GM19239 (cell line): Measurements from ENCODE around the gene TMEM131.
A peak's percentile ranks its signal among the peaks of the same experiment; 100 is the strongest.
"Not testable (repeated sequence)": the region's sequence is repeated elsewhere in the genome, so short reads cannot be mapped to it uniquely, and the experiment has no call there.

Source experiments
- DNase-seq: peaks from one replicate; pipeline ENCODE4 v3.0.0; 2011; ENCODE audit warnings: low spot score; ENCODE audit not compliant: insufficient read length
- FAIRE-seq: peaks from 2 replicates; lab custom pipeline; 2011; peaks lifted over from hg19 to GRCh38; lab: Jason Lieb, UNC

The TMEM131 gene

GRCh38 chr2:97871096-97871780 is 124.5 kb downstream of the TMEM131 start:
- no peak for DNase-seq
- FAIRE-seq, result peak; percentile 44

GRCh38 chr2:97870396-97870843 is 125.3 kb downstream of the TMEM131 start:
- peak; percentile 69 for DNase-seq
- peak; percentile 93 for FAIRE-seq

- DNase-seq (no peak), FAIRE-seq (peak; percentile 33)
Observed at GRCh38 chr2:97869722-97870346, 125.9 kb downstream of the TMEM131 start.

- DNase-seq (no peak), FAIRE-seq (no peak)
Observed at GRCh38 chr2:97868986-97869721, 126.6 kb downstream of the TMEM131 start.

GRCh38 chr2:97863829-97864228 is 131.9 kb downstream of the TMEM131 start:
- FAIRE-seq (no peak), DNase-seq (no peak)

- FAIRE-seq, result no peak
- no peak for DNase-seq
Observed at GRCh38 chr2:97861177-97861576, 134.6 kb downstream of the TMEM131 start.

GRCh38 chr2:97858442-97858841 is 137.3 kb downstream of the TMEM131 start:
- FAIRE-seq, result no peak
- no peak for DNase-seq

GRCh38 chr2:97857553-97857952 is 138.2 kb downstream of the TMEM131 start:
- no peak for DNase-seq
- FAIRE-seq, result no peak

- DNase-seq, FAIRE-seq: not testable (repeated sequence)
Observed at GRCh38 chr2:97853057-97853456, 142.7 kb downstream of the TMEM131 start.

- FAIRE-seq (no peak), DNase-seq (no peak)
Observed at GRCh38 chr2:97851172-97851571, 144.6 kb downstream of the TMEM131 start.

- DNase-seq, result no peak
- peak; percentile 37 for FAIRE-seq
Observed at GRCh38 chr2:97849881-97850528, 145.7 kb downstream of the TMEM131 start.

GRCh38 chr2:97848306-97848705 is 147.4 kb downstream of the TMEM131 start:
- DNase-seq (no peak), FAIRE-seq (no peak)

- FAIRE-seq, DNase-seq: not testable (repeated sequence)
Observed at GRCh38 chr2:97846716-97847115, 149.0 kb downstream of the TMEM131 start.

GRCh38 chr2:97845818-97846217 is 149.9 kb downstream of the TMEM131 start:
- FAIRE-seq, result peak; percentile 14
- no peak for DNase-seq

GRCh38 chr2:97845133-97845532 is 150.6 kb downstream of the TMEM131 start:
- DNase-seq, result no peak
- no peak for FAIRE-seq

- FAIRE-seq, result no peak
- no peak for DNase-seq
Observed at GRCh38 chr2:97844311-97844859, 151.4 kb downstream of the TMEM131 start.

GRCh38 chr2:97840198-97840597 is 155.6 kb downstream of the TMEM131 start:
- DNase-seq (no peak), FAIRE-seq (no peak)

GRCh38 chr2:97834610-97835009 is 161.1 kb downstream of the TMEM131 start:
- DNase-seq (no peak), FAIRE-seq (peak; percentile 61)

GRCh38 chr2:97831121-97831520 is 164.6 kb downstream of the TMEM131 start:
- DNase-seq, result no peak
- FAIRE-seq, result no peak

- not testable (repeated sequence) for DNase-seq, FAIRE-seq
Observed at GRCh38 chr2:97829255-97829654, 166.5 kb downstream of the TMEM131 start.
